PC-3 (cell line): ENCODE results near the gene SLC39A12. TPM values are rescaled to one million over a fixed set of nuclear protein-coding genes. Genes with fewer than 3 reads are reported as not detected.

ENCODE experiments used
- ATAC-seq: fragments of 200-7000 bp; cut with Tn5 transposase; 2 replicates; pipeline ENCODE4 v1.9.1; 2020; ENCODE audit warnings: mild to moderate bottlenecking, moderate library complexity
- BruUV-seq: library from RNA; stranded (reverse); fragments of 400-500 nt; replicated peaks from 2 replicates; lab custom pipeline; 2021; lab: Mats Ljungman, UMichigan
- CTCF ChIA-PET: fragments of 300-600 bp; sonication (Branson Sonifier 250); formaldehyde crosslinking; loops from one replicate; lab custom pipeline; 2022; ENCODE audit warnings: antibody characterized with exemption; lab: Charles Lee
- POLR2A ChIA-PET: fragments of 300-600 bp; sonication (Branson Sonifier 250); formaldehyde crosslinking; loops from one replicate; lab custom pipeline; 2022; ENCODE audit warnings: antibody characterized with exemption; ENCODE audit not compliant: unreplicated experiment; lab: Charles Lee
- DNase-seq: peaks from one replicate; pipeline ENCODE4 v3.0.0-alpha.2; 2015
- H2AFZ ChIP-seq: fragments of 300-600 bp; sonication (generic); 2 replicates; pipeline ENCODE4 v1.6.0; 2016; ENCODE audit warnings: antibody characterized with exemption, low read length
- H3F3A ChIP-seq: fragments of 300-600 bp; sonication (generic); one replicate; pipeline ENCODE4 v1.6.0; 2017; ENCODE audit warnings: antibody characterized with exemption, low read length, control low read depth, mild to moderate bottlenecking; ENCODE audit not compliant: unreplicated experiment
- H3K27ac ChIP-seq: fragments of 300-600 bp; sonication (generic); 2 replicates; pipeline ENCODE4 v1.5.1; 2016; ENCODE audit warnings: mild to moderate bottlenecking, low read length
- H3K27me3 ChIP-seq: fragments of 300-600 bp; sonication (generic); 2 replicates; pipeline ENCODE4 v1.6.1; 2016; ENCODE audit warnings: low read length, mixed read lengths
- H3K36me3 ChIP-seq: fragments of 300-600 bp; sonication (generic); 2 replicates; pipeline ENCODE4 v1.6.1; 2016; ENCODE audit warnings: low read depth, mixed run types, low read length, mixed read lengths
- H3K4me1 ChIP-seq: fragments of 300-600 bp; sonication (generic); 2 replicates; pipeline ENCODE4 v1.5.1; 2016; ENCODE audit warnings: low read length; ENCODE audit not compliant: insufficient read depth
- H3K4me2 ChIP-seq: fragments of 300-600 bp; sonication (generic); 2 replicates; pipeline ENCODE4 v1.6.0; 2016; ENCODE audit warnings: low read length
- H3K4me3 ChIP-seq: fragments of 300-600 bp; sonication (generic); 2 replicates; pipeline ENCODE4 v1.5.1; 2016; ENCODE audit warnings: mild to moderate bottlenecking, low read length, mixed read lengths
- H3K79me2 ChIP-seq: fragments of 300-600 bp; sonication (generic); 2 replicates; pipeline ENCODE4 v1.6.1; 2017; ENCODE audit warnings: low read length, mixed read lengths
- H3K9ac ChIP-seq: fragments of 300-600 bp; sonication (generic); 2 replicates; pipeline ENCODE4 v1.6.0; 2016; ENCODE audit warnings: mild to moderate bottlenecking, low read length
- H3K9me2 ChIP-seq: fragments of 300-600 bp; sonication (generic); replicated peaks from 2 replicates; pipeline ENCODE4 v1.6.1; 2016; ENCODE audit warnings: mixed run types, low read length, mixed read lengths
- H3K9me3 ChIP-seq: fragments of 300-600 bp; sonication (generic); 2 replicates; pipeline ENCODE4 v1.6.1; 2016; ENCODE audit warnings: low read length, mixed read lengths
- H4K20me1 ChIP-seq: fragments of 300-600 bp; sonication (generic); 2 replicates; pipeline ENCODE4 v1.6.1; 2016; ENCODE audit warnings: low read length, mixed read lengths
- EZH2 ChIP-seq: fragments of 300-600 bp; sonication (generic); IDR thresholded peaks from one replicate; pipeline ENCODE4 v1.6.1; 2017; ENCODE audit warnings: antibody characterized with exemption, mild to moderate bottlenecking, low read length; ENCODE audit not compliant: unreplicated experiment
- EZH2phosphoT487 ChIP-seq: fragments of 300-600 bp; sonication (generic); IDR thresholded peaks from 2 replicates; pipeline ENCODE4 v1.6.1; 2018; ENCODE audit warnings: mild to moderate bottlenecking, antibody characterized with exemption, low read length, borderline replicate concordance
- intact Hi-C: fragments of 100-400 bp; cut with micrococcal nuclease; formaldehyde crosslinking; loops from 2 replicates; pipeline ENCODE4 v1.9.0; 2023
- total RNA-seq: library from RNA; depleted of rRNA; stranded (reverse); fragments of >200 nt; gene quantifications from 2 replicates; pipeline ENCODE4 v1.2.3, GENCODE V29; 2014
- TF ChIP-seq, protein P1 (sequence below): fragments of 300-600 bp; sonication (generic); conservative IDR thresholded peaks from 2 replicates; pipeline ENCODE4 v1.5.1; 2017; ENCODE audit warnings: antibody characterized with exemption, low read depth, mild to moderate bottlenecking, low read length

Gene SLC39A12
- total RNA-seq, 1 experiment from 2014 or later = not detected

GRCh38 chr10:18075881-18076280 is 124.2 kb downstream of the SLC39A12 start:
- Histone ChIP-seq H3K9ac (no peak overlapping the region), H3K9me2 (no peaks in the 10 kb centered on the region), H3K79me2 (no peaks in the 10 kb centered on the region), H4K20me1 (no peaks in the 10 kb centered on the region), H3K27ac (no peak overlapping the region), H3K27me3 (no peaks in the 10 kb centered on the region), H3K36me3 (no peaks in the 10 kb centered on the region), H3K9me3 (no peaks in the 10 kb centered on the region), H3K4me1 (no peaks in the 10 kb centered on the region), H3K4me3 (no peak overlapping the region), H3F3A (no peaks in the 10 kb centered on the region), H2AFZ (no peak overlapping the region), H3K4me2 (no peak overlapping the region)
- DNase-seq (no peak), ATAC-seq (no peak)
- BruUV-seq = no TSS peak
- no peak for TF ChIP-seq EZH2phosphoT487
- TF ChIP-seq, protein P1, sequence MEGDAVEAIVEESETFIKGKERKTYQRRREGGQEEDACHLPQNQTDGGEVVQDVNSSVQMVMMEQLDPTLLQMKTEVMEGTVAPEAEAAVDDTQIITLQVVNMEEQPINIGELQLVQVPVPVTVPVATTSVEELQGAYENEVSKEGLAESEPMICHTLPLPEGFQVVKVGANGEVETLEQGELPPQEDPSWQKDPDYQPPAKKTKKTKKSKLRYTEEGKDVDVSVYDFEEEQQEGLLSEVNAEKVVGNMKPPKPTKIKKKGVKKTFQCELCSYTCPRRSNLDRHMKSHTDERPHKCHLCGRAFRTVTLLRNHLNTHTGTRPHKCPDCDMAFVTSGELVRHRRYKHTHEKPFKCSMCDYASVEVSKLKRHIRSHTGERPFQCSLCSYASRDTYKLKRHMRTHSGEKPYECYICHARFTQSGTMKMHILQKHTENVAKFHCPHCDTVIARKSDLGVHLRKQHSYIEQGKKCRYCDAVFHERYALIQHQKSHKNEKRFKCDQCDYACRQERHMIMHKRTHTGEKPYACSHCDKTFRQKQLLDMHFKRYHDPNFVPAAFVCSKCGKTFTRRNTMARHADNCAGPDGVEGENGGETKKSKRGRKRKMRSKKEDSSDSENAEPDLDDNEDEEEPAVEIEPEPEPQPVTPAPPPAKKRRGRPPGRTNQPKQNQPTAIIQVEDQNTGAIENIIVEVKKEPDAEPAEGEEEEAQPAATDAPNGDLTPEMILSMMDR = no peak
- TF ChIP-seq EZH2 = no peak
- ChIA-PET CTCF (no interaction called here), POLR2A (no interaction called here)
- intact Hi-C loops = no loop called here

DNA sequence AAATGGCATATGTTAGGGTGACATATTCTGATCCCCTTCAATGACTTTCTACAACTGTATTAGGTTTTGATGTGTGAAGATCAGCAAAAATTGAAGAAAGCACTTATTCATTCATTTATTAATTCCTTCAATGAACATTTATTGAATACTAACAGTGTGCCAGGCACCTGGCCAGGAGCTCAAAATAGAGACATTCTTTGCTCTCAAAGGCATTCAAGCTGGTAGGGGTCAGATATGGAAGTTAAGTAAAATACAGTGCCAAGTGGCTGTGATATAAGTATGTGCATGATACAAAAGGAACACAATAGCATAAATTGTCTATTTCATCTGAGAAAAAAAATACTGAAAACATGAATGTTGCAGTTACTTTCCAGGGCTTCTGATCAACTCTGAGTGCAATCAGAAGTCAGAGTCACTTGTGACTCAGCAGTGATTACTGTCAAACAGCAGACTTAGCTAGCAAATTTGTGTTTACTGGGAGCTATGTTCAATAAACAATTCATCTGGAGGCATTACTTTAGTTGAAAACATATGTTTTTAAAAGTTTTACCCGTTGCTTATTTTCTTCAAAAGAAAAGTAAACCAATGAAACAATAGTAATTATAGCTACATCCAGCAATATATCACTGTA is 128.1 kb downstream of the SLC39A12 start:
- ChIA-PET CTCF (no interaction called here), POLR2A (no interaction called here)
- H3F3A ChIP-seq = no peaks in the 10 kb centered on the region
- no peak overlapping the region for H3K9ac ChIP-seq
- no peak overlapping the region for H3K4me3 ChIP-seq
- BruUV-seq = no TSS peak
- ATAC-seq (no peak), DNase-seq (peak; percentile 15)
- no peaks in the 10 kb centered on the region for H3K9me3 ChIP-seq
- H3K4me1 ChIP-seq = no peaks in the 10 kb centered on the region
- H3K27me3 ChIP-seq = no peaks in the 10 kb centered on the region
- H3K79me2 ChIP-seq = no peaks in the 10 kb centered on the region
- H2AFZ ChIP-seq = no peak overlapping the region
- H3K4me2 ChIP-seq = no peak overlapping the region
- H3K27ac ChIP-seq = no peak overlapping the region
- TF ChIP-seq EZH2 (no peak), EZH2phosphoT487 (no peak)
- TF ChIP-seq, protein P1 = no peak
- no peaks in the 10 kb centered on the region for H3K9me2 ChIP-seq
- intact Hi-C loops = no loop called here
- no peaks in the 10 kb centered on the region for H3K36me3 ChIP-seq
- H4K20me1 ChIP-seq = no peaks in the 10 kb centered on the region

DNA sequence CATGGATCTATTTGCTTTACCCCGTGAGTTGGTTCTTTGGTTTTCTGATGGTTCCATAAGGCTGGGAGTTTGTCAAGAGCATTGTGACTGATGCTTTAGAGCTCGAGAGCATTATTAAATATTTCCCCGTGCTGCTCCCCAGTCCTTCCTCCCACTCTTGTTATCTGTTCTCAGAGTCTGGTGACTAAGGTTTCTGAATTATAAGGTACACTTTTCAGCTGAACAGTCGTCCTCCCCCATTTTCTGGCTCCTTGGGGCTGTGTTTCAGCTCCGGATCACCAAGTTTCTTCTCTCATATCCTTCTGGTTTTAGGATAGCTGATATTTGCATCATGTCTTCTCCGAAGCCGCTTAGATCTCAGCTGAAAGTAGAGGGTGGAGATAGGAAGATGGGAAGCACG is 130.7 kb downstream of the SLC39A12 start:
- Histone ChIP-seq H3K9me2 (no peaks in the 10 kb centered on the region), H3K79me2 (no peaks in the 10 kb centered on the region), H3K27me3 (no peaks in the 10 kb centered on the region), H3K4me2 (no peak overlapping the region), H3K4me3 (no peak overlapping the region), H2AFZ (no peak overlapping the region), H3F3A (no peaks in the 10 kb centered on the region), H3K36me3 (no peaks in the 10 kb centered on the region), H3K9me3 (no peaks in the 10 kb centered on the region), H3K9ac (no peak overlapping the region), H3K27ac (no peak overlapping the region), H3K4me1 (no peaks in the 10 kb centered on the region), H4K20me1 (no peaks in the 10 kb centered on the region)
- ChIA-PET POLR2A (no interaction called here), CTCF (no interaction called here)
- intact Hi-C loops = no loop called here
- DNase-seq (no peak), ATAC-seq (no peak)
- TF ChIP-seq, protein P1 = no peak
- TF ChIP-seq EZH2 (no peak), EZH2phosphoT487 (no peak)
- BruUV-seq = no TSS peak
